IMR-90 (cell line): ENCODE measurements around the gene LAMC3.

Experiments
- CEBPB ChIP-seq: IDR thresholded peaks from 2 replicates; pipeline ENCODE4 v1.6.1; 2012; ENCODE audit warnings: low read depth, low read length, improper control_type of control experiment
- CHD1 ChIP-seq: IDR thresholded peaks from 2 replicates; pipeline ENCODE4 v1.6.1; 2012; ENCODE audit warnings: low read depth, low read length, improper control_type of control experiment
- CTCF ChIP-seq: conservative IDR thresholded peaks from 2 replicates; pipeline ENCODE4 v1.5.1; 2012; ENCODE audit warnings: mild to moderate bottlenecking, low read depth, low read length, improper control_type of control experiment
- ELK1 ChIP-seq: fragments of 150-350 bp; IDR thresholded peaks from 2 replicates; pipeline ENCODE4 v1.6.1; 2016; ENCODE audit warnings: low read depth, mild to moderate bottlenecking, low read length, moderate library complexity, borderline replicate concordance
- FOS ChIP-seq: fragments of 150-350 bp; IDR thresholded peaks from 2 replicates; pipeline ENCODE4 v1.6.1; 2016; ENCODE audit warnings: low read depth, low read length
- NFE2L2 ChIP-seq: fragments of 150-350 bp; IDR thresholded peaks from 2 replicates; pipeline ENCODE4 v1.6.1; 2016; ENCODE audit warnings: low read depth, mild to moderate bottlenecking, low read length
- POLR2A ChIP-seq: IDR thresholded peaks from 2 replicates; pipeline ENCODE4 v1.6.1; 2012; ENCODE audit warnings: mild to moderate bottlenecking, low read depth, low read length
- RAD21 ChIP-seq: IDR thresholded peaks from 2 replicates; pipeline ENCODE4 v1.6.1; 2012; ENCODE audit warnings: low read length, improper control_type of control experiment
- RCOR1 ChIP-seq: IDR thresholded peaks from 2 replicates; pipeline ENCODE4 v1.6.1; 2012; ENCODE audit warnings: mild to moderate bottlenecking, low read length, improper control_type of control experiment; ENCODE audit not compliant: insufficient replicate concordance
- RFX5 ChIP-seq: IDR thresholded peaks from 2 replicates; pipeline ENCODE4 v1.8.0; 2012; ENCODE audit warnings: low read depth, mild to moderate bottlenecking, low read length, moderate library complexity
- SMC3 ChIP-seq: fragments of 150-350 bp; IDR thresholded peaks from 2 replicates; pipeline ENCODE4 v1.6.1; 2016; ENCODE audit warnings: low read depth, mild to moderate bottlenecking, antibody characterized with exemption, low read length, moderate library complexity
- TF ChIP-seq, protein P1 (sequence below): fragments of 150-350 bp; IDR thresholded peaks from 2 replicates; pipeline ENCODE4 v1.6.1; 2017; ENCODE audit warnings: mild to moderate bottlenecking, antibody characterized with exemption, low read length, low read depth

DNA sequence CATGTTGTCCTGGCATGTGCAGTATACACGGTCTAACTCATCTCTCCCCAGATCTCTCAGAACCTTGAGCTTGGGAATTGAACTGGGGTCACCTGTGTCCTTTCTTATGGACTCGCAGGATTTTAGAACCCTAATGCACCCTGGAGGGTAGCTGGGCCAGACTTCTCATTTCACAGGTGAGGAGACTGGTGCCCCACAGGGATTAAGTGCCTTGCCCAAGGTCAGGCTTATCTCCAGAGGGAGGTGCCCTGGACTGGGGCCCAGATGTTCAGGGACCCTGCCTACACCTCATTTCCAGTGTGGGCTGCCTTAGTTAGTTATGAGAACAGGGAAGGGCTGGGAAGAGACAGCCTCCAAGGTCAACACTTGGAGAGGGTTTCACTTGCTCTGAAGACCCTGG, 112.4 kb downstream of the LAMC3 start:
- TF ChIP-seq ELK1, result no peak
- TF ChIP-seq CTCF, result no peak
- TF ChIP-seq, protein P1, sequence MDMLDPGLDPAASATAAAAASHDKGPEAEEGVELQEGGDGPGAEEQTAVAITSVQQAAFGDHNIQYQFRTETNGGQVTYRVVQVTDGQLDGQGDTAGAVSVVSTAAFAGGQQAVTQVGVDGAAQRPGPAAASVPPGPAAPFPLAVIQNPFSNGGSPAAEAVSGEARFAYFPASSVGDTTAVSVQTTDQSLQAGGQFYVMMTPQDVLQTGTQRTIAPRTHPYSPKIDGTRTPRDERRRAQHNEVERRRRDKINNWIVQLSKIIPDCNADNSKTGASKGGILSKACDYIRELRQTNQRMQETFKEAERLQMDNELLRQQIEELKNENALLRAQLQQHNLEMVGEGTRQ, result no peak
- no peak for TF ChIP-seq POLR2A
- TF ChIP-seq SMC3, result no peak
- no peak for TF ChIP-seq RCOR1
- no peak for TF ChIP-seq CHD1
- TF ChIP-seq CEBPB, result no peak
- TF ChIP-seq RFX5, result no peak
- TF ChIP-seq RAD21, result no peak
- TF ChIP-seq NFE2L2, result no peak
- no peak for TF ChIP-seq FOS
